Glomerular visceral epithelial cell (primary cell): Measurements from ENCODE around the gene YEATS4.
"Not testable (repeated sequence)": the region's sequence is repeated elsewhere in the genome, so short reads cannot be mapped to it uniquely, and the experiment has no call there.

Source experiments
- DNase-seq: peaks from one replicate; pipeline ENCODE4 v3.0.0-alpha.2; 2016; ENCODE audit errors: extremely low spot score

Gene YEATS4

DNA sequence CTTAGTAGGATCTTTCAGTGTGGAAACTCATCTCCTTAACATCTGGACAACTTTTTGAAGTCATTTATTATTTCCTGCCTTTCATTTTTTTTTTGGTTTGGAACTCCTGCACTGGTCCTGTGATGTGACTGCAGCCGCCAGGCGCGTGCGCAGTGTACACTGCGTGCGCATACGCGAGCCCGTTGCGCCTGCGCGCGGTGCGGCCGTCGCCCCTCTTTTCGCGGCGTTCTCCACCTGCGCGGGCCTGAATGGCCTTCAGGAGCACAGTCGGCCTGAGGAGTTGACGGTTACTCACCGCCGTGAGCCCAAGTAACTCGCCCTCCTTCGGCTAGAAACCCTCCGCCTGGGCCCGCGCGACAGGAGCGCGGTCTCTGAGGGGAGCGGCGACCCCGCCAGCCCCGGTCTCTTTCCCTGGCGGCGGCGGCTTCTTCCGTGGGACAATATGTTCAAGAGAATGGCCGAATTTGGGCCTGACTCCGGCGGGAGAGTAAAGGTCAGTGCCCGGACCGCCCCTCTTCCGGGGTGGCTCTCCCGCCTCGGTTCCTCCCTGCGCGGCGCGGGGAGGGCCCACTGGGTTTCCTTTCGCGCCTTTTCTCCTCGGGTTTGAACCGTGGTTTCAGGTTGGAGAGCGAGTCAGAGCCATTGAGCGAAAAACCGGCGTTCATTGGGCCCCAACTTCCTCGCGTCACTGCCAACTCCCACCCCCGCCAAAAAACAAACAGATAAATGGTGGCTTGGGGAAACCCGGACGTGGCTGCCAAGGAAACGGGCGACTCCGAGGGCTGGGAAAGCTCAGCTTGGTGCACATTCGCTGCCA, at the start of gene YEATS4:
Gene YEATS4, plus strand, starts transcription at position 213 of the 817 bp plus-strand sequence. Its CDS starts 230 bp downstream, at position 443.
- DNase-seq = peak; percentile 96

DNA sequence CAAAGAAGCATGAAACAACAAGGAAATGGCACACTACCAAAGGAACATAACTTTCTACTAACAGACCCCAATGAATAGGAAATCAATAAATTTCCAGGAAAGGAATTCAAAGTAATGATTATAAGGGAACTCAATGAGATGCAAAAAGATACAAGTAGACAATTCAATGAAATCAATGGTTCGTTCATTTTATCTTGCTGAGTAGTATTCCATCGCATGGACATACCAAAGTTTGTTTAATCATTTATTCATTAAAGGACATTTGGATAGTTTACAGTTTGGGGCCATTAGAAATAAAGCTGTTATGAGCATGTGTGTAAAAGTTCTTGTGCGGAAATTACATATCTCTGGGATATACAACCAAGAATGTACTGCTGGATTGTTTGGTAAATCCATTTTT, 46.3 kb upstream of the YEATS4 start:
- DNase-seq = no peak

- not testable (repeated sequence) for DNase-seq
Measured at GRCh38 chr12:69316784-69317183, 42.8 kb upstream of the YEATS4 start.

DNA sequence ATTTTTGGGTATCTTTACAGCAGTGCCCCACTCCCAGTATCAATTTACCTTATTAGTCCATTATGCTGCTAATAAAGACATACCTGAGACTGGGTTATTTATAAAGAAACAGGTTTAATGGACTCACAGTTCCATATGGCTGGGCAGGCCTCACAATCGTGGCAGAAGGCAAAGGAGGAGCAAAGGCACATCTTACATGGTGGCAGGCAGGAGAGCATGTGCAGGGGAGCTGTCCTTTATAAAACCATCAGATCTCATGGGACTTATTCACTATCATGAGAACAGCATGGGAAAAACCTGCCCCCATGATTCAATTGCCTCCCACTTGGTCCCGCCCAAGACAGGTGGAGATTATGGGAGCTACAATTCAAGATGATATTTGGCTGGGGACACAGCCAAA, 42.3 kb upstream of the YEATS4 start:
- DNase-seq = not testable (repeated sequence)

GRCh38 chr12:69318225-69318624, 41.3 kb upstream of the YEATS4 start:
- no peak for DNase-seq

DNA sequence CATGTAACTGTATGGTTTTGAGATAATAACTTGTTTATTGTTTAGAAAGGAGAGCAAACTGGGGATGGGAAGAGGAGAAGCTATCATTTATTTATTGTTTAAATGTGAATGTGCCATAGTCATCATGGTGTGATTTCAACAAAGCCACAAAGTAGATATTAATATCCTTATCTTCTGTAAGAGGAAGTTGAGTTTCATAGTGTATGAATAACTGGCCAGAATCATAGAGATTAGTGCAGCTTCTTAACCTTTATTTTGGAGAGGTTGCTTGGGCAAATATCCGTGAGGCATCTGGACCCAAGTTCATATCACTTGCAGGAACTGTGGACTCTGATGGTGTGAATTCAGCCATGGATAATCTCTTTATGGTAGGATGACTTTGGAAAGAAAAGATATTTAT, 38.2 kb upstream of the YEATS4 start:
- no peak for DNase-seq

DNA sequence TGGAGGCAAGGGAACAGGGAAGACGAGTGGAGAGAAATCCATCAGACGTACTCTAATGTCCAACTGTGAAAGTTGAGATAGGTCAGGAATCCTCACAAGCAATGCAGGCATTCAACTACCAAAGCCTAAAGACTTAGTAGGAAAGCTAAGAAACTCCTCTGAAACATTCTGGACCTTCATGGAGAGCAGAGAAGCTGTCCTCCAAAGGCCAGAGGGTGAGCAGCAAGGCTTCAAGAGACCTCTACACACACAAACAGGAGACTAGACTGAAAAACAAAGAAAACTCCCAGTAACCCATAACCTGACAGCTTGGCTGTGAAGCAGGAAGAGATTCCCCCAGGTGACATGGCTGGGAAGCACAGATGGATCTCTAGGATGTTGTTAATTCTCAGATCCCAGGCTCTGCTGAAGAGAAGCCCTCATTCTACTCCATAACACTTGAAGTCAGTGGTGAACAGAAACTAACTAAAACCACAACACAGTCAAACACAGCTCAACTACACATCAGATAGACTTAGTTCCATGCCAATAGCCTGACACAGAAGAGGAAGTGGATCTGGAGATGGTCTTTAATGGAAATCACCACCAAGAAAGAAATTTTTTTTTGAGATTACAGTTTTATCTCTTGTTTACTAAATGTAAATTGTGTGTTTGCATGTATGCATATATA, 34.6 kb upstream of the YEATS4 start:
- DNase-seq = no peak

- DNase-seq = no peak
Measured at GRCh38 chr12:69328426-69328825, 31.1 kb upstream of the YEATS4 start.

DNA sequence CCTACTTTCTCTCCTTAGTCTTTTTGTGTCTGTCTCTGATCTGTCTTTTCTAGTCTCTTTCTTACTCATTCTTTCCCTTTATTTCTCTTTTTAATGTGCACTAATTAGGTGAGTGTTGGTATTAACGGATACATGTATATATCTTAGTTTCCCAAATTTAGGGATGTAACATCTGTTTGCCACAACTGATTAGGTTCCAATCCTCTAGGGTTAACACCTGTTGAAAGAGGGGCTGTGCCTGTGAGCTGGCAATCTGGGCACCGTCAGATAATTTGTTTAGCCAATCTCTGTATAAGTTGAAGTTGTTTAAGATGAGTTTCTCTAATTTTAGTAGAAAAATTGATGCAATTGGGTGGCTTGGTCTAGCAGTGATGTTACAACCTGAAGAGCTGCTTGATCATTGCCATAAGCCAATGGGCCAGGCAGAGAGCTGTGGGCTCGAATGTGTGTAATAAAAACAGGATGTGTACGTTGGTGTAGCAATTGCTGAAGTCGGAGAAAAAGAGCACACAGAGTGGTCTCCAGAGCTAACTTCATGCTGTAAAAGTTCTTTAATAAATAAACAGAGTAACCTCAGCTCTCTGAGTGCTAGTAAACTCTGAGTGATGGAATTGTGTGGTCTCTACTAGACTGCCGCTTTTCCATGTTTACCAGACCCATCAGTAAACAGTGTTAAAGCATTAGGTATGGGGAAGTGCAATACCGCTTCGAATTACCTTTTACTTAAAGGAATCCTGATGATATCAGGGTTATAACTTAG, 29.7 kb upstream of the YEATS4 start:
- DNase-seq = no peak

GRCh38 chr12:69330475-69331473, 28.8 kb upstream of the YEATS4 start:
- peak; percentile 8 for DNase-seq

GRCh38 chr12:69331519-69331908, 28.0 kb upstream of the YEATS4 start:
- DNase-seq = no peak

DNA sequence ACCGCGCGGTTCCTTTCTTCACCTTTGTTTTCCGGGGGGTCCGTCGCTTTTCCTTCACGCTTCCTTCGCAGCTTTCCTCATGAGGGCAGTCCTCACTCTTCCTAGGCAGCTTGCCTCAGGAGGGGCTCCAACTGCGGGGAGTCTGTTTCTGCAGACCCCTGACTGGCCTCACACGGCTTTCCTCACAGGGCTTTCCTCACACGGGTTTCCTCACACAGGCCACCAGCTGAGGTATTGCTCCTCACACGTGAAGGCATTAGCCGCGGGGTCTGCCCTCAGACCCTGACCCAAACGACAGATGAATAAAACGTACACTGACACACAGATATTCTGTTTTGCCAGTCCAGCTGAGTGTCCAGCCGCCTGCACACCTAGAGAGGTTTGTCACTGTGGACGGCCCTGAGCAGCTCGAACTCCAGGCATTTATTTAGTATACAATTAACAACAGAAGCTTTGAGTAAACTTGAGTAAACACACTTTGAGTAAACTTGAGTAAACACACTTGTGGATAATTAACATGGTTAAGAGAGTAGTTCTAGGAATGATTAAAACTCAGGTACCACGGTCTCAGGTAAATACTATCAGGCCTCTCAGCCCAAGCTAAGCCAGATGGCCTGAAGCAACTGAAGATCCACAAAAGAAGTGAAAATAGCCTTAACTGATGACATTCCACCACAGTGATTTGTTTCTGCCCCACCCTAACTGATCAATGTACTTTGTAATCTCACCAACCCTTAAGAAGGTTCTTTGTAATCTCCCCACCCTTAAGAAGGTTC, 27.4 kb upstream of the YEATS4 start:
- DNase-seq = no peak

- DNase-seq = no peak
Measured at GRCh38 chr12:69332815-69333358, 26.7 kb upstream of the YEATS4 start.

GRCh38 chr12:69334158-69334557, 25.4 kb upstream of the YEATS4 start:
- DNase-seq = no peak

- no peak for DNase-seq
Measured at GRCh38 chr12:69337311-69338090, 22.0 kb upstream of the YEATS4 start.

DNA sequence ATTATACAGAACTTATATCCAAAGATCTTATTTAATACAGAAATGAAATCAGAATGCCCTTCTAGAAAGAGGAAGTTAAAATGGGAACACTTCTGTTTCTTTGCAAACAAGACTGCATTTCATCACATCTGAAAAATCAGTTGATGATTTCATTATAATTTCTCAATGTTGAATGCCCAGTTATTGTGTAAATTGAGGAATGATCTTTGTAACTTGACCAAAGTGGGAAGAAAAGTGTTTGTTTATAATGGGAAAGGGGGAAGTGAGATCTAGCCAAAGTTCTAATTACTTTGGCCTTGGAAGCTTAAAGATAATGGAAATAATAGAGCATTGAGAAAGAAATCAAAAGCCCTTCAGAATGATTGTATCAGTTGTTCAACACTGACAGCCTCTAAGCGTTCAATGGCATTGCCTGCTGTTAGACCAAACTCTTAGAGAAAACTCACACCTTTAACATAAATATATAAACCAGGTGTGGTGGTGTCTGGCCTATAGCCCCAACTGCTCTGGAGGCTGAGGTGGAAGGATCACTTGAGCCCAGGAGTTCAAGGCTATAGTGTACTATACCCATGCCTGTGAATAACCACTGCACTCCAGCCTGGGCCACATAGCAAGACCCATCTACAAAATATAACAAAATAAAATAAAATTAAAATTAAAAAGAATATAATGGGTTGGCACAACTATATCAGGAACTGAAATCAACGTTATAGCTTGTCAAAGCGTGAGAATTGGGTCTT, 21.3 kb upstream of the YEATS4 start:
- DNase-seq = no peak

- no peak for DNase-seq
Measured at GRCh38 chr12:69338936-69339335, 20.6 kb upstream of the YEATS4 start.

GRCh38 chr12:69339999-69340398, 19.5 kb upstream of the YEATS4 start:
- DNase-seq = no peak

GRCh38 chr12:69341328-69341727, 18.2 kb upstream of the YEATS4 start:
- peak; percentile 7 for DNase-seq
